Stimulated activated CD8-positive, alpha-beta memory T cell treated with anti-CD3 and anti-CD28 coated beads, Interleukin-15, amount 100 ng/mL, for 4 hours (primary cell): ENCODE measurements around the gene LRRC17.
"Not testable (repeated sequence)": the region's sequence is repeated elsewhere in the genome, so short reads cannot be mapped to it uniquely, and the experiment has no call there.

Experiments
- DNase-seq, 2 donors: peaks; one replicate each; pipeline ENCODE4 v3.0.0-alpha.2; 2020; ENCODE audit warnings: low read depth in 2 of 2

LRRC17 gene

GRCh38 chr7:102897856-102898531 is 14.8 kb upstream of the LRRC17 start:
- DNase-seq = no peak

- DNase-seq = no peak
These were observed 14.3 kb upstream of the LRRC17 start for GRCh38 chr7:102898532-102898859.

- not testable (repeated sequence) for DNase-seq
These were observed 10.7 kb upstream of the LRRC17 start for GRCh38 chr7:102902052-102902451.

GRCh38 chr7:102903576-102903975 is 9.2 kb upstream of the LRRC17 start:
- not testable (repeated sequence) for DNase-seq

- no peak for DNase-seq
These were observed 4.1 kb upstream of the LRRC17 start for GRCh38 chr7:102908676-102909075.

GRCh38 chr7:102913826-102914225 is 1.0 kb downstream of the LRRC17 start:
- no peak for DNase-seq

- DNase-seq = no peak
These were observed 1.8 kb downstream of the LRRC17 start for GRCh38 chr7:102914585-102914984.

GRCh38 chr7:102916426-102916825 is 3.6 kb downstream of the LRRC17 start:
- DNase-seq = no peak

GRCh38 chr7:102916881-102917280 is 4.1 kb downstream of the LRRC17 start:
- DNase-seq = no peak

GRCh38 chr7:102917436-102918353 is 4.9 kb downstream of the LRRC17 start:
- no peak for DNase-seq

- no peak for DNase-seq
These were observed 6.0 kb downstream of the LRRC17 start for GRCh38 chr7:102918845-102919244.

GRCh38 chr7:102925976-102926782 is 13.4 kb downstream of the LRRC17 start:
- DNase-seq = no peak

- no peak for DNase-seq
These were observed 14.0 kb downstream of the LRRC17 start for GRCh38 chr7:102926783-102927140.

GRCh38 chr7:102927312-102927933 is 14.6 kb downstream of the LRRC17 start:
- no peak for DNase-seq

GRCh38 chr7:102931757-102932156 is 19.0 kb downstream of the LRRC17 start:
- DNase-seq = no peak

- no peak for DNase-seq
These were observed 21.0 kb downstream of the LRRC17 start for GRCh38 chr7:102933763-102934162.

- DNase-seq = no peak
These were observed 21.4 kb downstream of the LRRC17 start for GRCh38 chr7:102934239-102934638.

GRCh38 chr7:102934701-102935100 is 21.9 kb downstream of the LRRC17 start:
- no peak for DNase-seq

GRCh38 chr7:102935450-102936115 is 22.8 kb downstream of the LRRC17 start:
- no peak for DNase-seq

GRCh38 chr7:102938679-102939078 is 25.9 kb downstream of the LRRC17 start:
- no peak for DNase-seq

GRCh38 chr7:102942181-102942866 is 29.5 kb downstream of the LRRC17 start:
- DNase-seq = no peak
